SW 1271 (cell line): ENCODE data around the gene DHRS7C.
"Not testable (repeated sequence)": the region's sequence is repeated elsewhere in the genome, so short reads cannot be mapped to it uniquely, and the experiment has no call there.

Source experiments
- DNase-seq, 2 experiments: peaks; one replicate each; lab custom pipeline; 2025; lab: John Stamatoyannopoulos, UW

Gene DHRS7C

GRCh38 chr17:9810100-9810949 is 18.9 kb upstream of the DHRS7C start:
- DNase-seq: no peak

DNA sequence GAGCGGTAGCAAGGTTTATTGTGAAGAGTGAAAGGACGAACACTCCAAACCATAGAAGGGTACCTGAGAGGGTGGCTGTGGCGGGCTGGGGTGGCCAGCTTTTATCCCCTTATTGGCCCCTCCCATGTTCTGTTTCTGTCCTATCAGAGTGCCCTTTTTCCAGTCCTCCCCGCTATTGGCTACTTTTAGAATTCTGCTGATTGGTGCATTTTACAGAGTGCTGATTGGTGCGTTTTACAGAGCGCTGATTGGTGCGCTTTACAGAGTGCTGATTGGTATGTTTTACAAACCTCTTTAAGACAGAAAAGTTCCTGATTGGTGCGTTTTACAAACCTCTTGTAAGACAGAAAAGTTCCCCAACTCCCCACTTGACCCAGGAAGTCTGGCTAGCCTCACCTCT is 18.0 kb upstream of the DHRS7C start:
- DNase-seq: no peak

- DNase-seq: no peak
These were observed 15.3 kb upstream of the DHRS7C start for GRCh38 chr17:9806699-9807098.

DNA sequence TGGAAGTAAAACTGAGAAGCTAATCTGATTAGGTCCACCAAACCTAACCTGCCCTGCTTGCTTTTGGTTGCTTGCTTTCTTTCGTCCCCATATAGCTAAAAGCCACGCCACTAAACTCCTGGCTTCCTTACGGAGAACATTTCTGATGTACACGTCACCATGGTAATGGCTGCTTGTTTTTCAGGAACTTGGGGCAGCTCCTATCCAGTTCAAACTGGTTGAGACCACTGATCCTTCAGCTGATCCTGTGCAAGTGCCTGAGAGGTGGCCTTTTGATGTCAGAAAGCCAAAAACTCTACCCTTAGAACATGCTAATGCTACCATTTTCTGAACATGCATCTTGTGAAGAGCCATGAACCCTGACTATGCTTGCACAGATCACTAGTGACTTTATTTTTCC is 14.4 kb upstream of the DHRS7C start:
- no peak for DNase-seq

DNA sequence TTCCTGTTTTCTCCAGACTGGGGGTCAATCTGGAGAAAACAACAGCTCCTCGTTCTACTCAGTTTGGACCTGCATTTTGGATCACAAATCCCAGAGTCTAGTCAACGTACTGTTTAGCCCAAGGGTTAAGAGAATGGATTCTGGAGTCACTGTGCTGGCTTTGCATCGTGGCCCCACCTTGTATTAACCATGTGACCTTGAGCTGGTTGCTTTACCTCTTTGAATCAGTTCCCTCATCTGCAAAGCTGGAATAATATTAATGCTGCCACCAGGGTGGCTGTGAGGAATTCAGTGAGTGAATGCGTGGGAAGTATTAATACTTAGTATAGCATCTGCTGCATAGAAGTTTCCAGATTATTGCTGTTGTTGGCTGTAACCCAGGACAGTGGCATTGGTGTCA is 11.3 kb upstream of the DHRS7C start:
- DNase-seq: no peak

DNA sequence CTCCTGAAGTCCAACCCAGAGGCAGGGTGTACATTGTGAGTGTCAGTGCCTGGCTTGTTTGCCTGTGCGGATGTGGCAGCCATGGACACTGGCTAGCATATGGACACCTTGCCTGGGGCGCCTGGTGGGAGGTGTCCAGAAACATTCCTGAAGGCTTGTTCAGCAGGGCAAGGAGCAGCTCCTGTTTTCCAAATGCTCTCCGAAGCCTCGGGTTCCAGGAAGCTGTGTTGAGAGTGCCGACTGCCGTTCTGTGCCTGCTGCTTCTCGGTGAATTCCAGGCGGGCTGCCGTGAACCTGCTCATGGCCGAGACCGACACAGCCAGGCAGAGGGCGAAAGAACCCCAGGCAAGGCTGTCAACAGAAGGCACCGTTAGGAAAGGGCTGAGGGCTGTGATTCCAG is 10.9 kb upstream of the DHRS7C start:
- no peak for DNase-seq

DNA sequence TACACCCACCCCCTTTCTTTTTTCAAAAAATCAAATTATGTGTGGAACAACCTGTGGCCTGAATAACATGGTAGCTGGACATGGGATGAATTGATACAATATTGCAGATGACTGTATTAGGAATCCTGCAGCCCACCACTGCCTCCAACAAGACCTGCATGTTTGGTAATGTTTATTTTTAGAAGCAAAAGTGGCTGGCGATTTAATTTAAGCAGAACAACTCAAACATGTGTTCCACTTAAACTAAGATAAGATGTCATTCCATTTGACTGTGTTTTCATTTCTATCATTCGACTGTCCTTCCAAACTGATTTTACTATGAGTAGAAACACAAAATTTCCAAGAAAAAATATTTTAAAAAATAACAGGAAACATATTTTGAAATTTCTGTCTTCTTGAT is 10.1 kb upstream of the DHRS7C start:
- DNase-seq: no peak

DNA sequence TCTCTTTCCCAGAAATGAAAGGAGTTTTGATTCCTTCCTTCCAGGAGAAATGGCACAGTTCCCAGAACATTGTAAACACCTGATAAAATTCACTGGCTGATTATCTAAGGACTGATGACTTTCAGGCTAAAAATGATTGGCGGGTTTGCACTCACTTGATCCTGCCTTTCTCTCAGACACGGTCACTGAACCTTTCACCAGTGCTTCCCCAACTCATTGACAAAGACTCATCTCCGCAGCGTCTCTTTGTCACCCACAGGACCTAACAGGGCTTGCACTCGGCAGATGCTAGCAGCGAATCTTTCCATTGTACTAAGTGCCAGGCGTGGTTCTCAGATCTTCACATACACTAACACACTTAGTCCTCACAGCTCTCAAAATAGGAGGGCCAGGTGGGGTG is 7.3 kb upstream of the DHRS7C start:
- DNase-seq: no peak

DNA sequence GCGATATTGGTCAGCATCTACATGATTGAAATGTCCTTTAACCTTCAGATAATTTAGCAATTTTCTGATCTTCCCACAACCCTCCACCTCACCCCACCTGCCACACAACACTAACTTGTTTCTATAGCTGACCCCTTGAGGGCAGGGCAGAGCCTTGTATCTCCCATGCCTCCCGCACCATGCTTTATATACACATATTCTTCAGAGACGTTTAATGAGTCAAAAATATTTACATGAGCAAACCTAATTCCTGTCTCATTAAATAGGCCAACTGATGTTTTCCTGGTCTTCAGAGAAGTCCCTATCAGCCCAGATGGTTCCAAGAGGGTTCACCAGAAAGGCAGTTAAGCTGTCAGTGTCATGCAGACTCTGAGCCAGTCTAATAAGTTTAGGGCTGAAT is 6.6 kb upstream of the DHRS7C start:
- no peak for DNase-seq

DNA sequence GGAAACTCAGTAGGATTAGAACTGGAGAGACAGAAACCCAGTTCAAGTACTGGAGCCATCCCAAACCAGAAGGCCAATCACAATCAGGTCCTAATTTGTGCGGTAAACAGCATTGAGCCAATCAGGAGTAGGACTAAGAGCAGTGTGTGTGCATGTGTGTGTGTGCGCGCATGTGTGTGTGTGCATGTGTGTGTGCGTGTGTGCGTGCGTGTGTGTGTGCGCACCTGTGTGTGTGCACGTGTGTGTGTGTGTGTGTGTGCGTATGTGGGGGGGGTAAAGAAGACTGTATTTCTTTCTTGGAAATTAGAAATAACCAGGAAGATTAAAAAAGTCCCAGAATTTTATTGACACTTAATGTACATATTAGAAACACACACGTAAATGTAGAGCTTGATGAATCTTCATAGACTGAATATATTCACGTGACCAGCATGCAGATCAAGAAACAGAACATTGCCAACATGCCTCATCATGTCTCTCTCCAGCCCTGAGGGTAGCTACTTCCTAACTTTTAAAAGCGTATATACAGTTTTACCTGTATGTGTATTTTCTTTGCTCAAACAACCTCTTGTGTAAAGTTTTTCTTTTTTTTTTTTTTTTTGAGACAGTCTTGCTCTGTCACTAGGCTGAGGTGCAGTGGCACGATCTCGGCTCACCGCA is 919 bp upstream of the DHRS7C start:
- no peak for DNase-seq

DNA sequence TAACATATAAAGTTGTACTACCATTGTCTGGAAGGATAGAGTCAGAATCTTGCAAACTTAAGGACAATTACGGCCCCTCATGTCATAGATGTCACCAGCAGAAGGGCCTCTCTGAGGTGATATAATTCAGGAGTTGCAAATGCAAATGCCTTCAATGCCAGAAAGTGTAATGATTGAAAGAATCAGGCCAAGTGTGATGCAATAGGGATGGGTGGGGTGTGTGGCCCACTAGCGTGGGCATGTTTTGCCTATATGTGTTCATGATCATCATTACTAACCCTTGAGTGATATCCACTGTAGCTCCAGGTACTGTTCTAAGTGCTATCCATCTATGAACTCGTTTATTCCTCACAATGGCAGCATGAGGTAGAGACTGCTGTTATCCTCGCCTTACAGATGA is 1.1 kb downstream of the DHRS7C start:
- DNase-seq: no peak

GRCh38 chr17:9788601-9789000 is 2.8 kb downstream of the DHRS7C start:
- DNase-seq: no peak

DNA sequence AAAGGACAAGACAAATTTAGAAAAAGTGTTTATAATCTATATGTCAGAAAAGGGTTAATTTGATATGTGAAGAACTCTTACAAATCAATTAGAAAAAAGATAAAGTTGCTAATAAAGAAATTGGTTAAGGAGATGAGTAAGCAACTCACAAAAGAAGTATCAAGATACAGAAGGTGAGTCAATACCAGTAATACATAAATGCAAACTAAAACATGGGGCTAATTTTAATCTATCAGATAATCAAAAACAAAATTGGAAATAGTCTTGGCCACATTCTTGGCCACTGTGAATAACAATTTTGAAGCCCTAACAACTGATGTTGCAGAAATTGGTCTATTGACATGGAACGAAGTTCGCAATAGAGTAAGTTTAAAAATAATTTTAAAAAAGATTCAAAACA is 6.8 kb downstream of the DHRS7C start:
- DNase-seq: no peak

DNA sequence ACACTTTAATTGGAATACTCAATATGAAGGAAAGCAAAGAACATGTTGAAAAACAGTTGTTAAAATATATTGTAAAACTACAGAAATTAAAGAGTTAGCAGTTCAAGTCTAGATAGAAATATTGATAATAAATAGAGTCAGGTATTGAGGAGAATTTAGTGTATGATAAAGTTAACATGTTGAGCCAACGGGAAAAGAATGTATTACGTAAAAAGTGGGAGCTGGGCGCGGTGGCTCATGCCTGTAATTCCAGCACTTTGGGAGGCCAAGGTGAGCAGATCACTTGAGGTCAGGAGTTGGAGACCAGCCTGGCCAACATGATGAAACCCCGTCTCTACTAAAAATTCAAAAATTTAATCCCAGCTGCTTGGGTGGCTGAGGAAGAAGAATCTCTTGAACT is 7.9 kb downstream of the DHRS7C start:
- not testable (repeated sequence) for DNase-seq

- DNase-seq: no peak
These were observed 8.3 kb downstream of the DHRS7C start for GRCh38 chr17:9783050-9783449.

- DNase-seq: no peak
These were observed 10.8 kb downstream of the DHRS7C start for GRCh38 chr17:9780552-9780951.

DNA sequence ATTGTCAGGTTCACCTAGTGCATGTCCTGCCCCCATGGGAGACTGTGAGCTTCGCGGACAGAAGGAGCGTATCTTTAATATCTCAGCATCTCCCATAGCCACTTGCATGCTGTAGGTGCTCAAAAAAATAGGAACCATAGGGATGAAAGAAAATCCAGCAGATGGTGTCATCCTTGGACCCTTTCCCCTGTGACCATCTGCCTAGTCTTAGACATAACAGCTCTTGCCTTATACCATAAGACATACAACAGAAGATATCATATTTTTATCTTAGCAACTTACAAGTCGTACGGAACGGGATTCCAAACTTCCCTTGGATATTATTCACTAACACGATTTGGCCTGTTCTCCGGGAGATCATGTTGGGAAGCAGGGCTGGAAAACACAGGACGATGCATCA is 14.5 kb downstream of the DHRS7C start:
- no peak for DNase-seq

- no peak for DNase-seq
These were observed 18.7 kb downstream of the DHRS7C start for GRCh38 chr17:9772658-9773057.

DNA sequence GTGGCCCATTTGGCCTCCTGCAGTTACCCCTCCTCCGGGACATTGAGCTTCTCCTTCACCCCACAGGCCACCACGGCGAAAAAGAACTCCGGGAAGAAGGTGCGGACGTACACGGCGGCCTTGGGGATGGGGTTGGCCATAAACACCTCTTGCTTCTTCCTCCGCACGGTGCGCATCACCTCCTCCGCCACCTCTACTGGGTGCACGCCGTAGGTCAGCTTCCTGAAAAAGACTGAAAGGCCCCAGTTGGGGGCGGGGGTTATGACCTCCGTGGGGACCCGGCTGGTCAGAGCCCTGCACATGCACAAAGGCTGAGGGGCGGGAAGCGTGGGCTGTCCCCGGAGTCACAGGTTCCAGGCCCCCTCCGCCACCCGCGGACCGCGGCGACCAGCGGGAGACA is 19.9 kb downstream of the DHRS7C start:
- no peak for DNase-seq

DNA sequence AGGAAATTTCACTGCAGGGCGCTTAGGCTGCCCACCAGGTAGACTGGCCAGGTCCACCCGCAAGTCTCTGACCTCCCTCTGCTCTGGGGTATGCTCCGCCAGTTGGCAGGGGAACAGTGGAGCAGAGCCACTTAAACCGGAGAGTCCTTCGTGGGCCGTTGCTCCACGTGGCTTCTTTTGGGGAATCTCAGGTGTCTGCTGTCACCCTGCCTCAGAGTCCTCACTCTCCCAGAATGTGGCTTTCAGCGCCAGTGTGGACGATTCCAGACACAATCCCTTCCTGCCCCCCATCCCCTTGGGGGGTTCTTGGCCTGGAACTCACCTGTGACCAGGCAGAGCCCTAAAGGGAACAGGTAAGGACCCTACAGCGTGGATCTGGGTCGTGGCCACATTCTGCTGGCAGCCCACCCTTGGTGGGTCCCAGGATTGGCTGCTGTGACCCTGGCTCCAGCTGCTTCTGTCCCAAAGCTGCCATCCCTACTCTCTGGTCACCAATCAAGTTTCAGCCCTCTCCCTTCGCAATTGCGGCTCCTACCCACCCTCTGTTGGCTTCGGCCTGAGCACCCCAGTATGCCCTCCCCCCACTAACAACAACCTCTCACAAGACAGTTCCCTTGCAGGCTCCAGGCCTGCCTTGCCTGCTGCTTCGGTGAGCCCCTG is 22.2 kb downstream of the DHRS7C start:
- DNase-seq: no peak

GRCh38 chr17:9768381-9768934 is 22.9 kb downstream of the DHRS7C start:
- peak in 1 of 2 experiments; percentile 58 for DNase-seq

DNA sequence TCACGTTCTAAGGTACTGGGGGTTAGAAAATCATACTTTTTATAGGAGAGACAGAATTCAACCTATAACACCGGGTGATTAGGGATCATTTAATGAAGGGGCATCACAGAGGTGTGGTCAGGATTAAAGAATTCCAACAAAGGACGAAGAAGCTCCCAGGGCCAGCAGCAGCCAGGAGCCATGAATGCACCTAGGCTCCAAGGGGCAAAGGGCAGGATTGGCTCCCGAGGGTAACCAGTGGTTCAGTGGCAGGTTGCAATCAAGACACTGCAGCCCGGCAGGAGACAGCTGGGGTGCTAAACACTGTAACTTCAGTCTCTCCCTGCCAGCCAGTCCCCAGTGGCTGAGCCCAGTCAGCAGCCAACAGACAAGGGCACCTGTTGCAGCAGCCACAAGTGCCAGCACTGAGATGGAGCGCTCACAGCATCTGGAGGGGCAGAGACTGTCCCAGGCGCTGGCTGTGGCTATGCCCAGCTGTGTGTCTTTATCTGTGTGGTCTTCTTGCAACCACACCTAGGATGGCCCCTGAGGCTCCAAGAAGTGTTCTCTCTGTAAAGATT is 23.9 kb downstream of the DHRS7C start:
- DNase-seq: no peak

- no peak for DNase-seq
These were observed 24.4 kb downstream of the DHRS7C start for GRCh38 chr17:9766970-9767369.
